ENCODE results near the gene DHDDS. TPM values are rescaled to one million over a fixed set of nuclear protein-coding genes. Genes with fewer than 3 reads are reported as not detected.
"Not testable (repeated sequence)": the region's sequence is repeated elsewhere in the genome, so short reads cannot be mapped to it uniquely, and the experiment has no call there.

DHDDS gene
- total and polyA plus RNA-seq, 5 donors, result 21.5 to 34.0 (median 29.4) TPM

GRCh38 chr1:26510711-26511110, 78.6 kb downstream of the DHDDS start:
- WGBS, result 72% methylated on average over 2 of the region's 2 CpGs
- H3K9me3 ChIP-seq (ENCODE audit: control insufficient read depth, low read length); H3K4me3 ChIP-seq (ENCODE audit: low read length); H3K27me3 ChIP-seq (ENCODE audit: control insufficient read depth, insufficient read depth); intact Hi-C loops (cut with DNase I); H3K4me1 ChIP-seq (ENCODE audit: control insufficient read depth, insufficient read depth, low read length); DNase-seq; ATAC-seq; H3K27ac ChIP-seq (ENCODE audit: low read length): not testable (repeated sequence)

DNA sequence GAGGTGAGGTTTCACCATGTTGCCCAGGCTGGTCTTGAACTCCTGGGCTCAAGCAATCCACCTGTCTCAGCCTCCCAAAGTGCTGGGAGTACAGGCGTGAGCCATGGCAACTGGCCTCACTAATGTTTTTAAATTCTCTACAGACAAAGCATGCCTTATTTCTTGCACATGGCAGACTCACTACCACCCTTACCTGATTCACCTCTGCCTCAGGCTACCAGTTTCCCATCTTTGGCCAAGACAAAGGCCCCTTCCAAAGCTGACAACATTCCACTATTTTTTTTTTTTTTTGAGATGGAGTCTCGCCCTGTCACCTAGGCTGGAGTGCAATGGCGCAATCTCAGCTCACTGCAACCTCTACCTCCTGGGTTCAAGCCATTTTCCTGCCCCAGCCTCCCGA, 83.7 kb downstream of the DHDDS start:
- ATAC-seq; H3K9me3 ChIP-seq (ENCODE audit: control insufficient read depth, low read length); intact Hi-C loops (cut with DNase I); H3K27ac ChIP-seq (ENCODE audit: low read length); H3K4me1 ChIP-seq (ENCODE audit: control insufficient read depth, insufficient read depth, low read length); DNase-seq; H3K27me3 ChIP-seq (ENCODE audit: control insufficient read depth, insufficient read depth); H3K4me3 ChIP-seq (ENCODE audit: low read length): not testable (repeated sequence)
- WGBS, result 88% methylated on average over 4 of the region's 4 CpGs

DNA sequence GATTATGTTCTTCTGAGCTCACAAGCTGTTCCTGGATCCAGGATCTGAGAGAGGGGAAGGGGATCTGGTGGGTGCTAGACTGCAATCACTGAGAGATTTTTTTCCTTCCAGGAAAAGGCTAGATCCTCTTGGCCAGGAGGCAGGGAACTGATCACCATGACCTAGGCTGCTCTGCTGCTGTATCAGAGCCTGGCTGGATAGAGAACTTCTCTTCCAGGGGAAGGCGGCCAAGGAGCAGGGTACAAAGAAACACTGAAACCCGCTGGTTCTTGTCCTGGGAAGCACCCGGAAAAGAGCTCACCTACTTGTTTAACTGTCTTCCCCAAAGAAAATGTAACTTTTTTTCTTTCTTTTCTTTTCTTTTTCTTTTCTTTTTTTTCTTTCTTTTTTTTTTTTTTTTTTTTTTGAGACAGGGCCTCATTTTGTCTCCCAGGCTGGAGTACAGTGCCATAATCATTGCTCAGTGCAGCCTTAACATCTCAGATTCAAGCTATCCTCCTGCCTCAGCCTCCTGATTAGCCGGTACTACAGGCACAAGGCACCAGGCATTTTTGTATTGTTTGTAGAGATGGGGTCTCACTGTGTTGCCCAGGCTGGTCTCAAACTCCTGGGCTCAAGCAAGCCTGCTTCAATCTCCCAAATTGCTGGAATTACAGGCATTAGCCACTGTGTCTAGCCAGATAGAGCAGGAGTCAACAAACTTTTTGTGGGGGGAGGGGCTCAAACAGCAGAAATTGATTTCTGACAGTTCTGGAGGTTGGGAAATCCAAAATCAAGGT, 85.1 kb downstream of the DHDDS start:
- no peaks in the 10 kb centered on the region for H3K4me1 ChIP-seq (ENCODE audit: control insufficient read depth, insufficient read depth, low read length)
- no peak for ATAC-seq
- 86% methylated on average over 4 of the region's 4 CpGs for WGBS
- H3K27me3 ChIP-seq (ENCODE audit: control insufficient read depth, insufficient read depth), result no peaks in the 10 kb centered on the region
- no peak overlapping the region for H3K4me3 ChIP-seq (ENCODE audit: low read length)
- no peak for DNase-seq
- no peaks in the 10 kb centered on the region for H3K9me3 ChIP-seq (ENCODE audit: control insufficient read depth, low read length)
- H3K27ac ChIP-seq (ENCODE audit: low read length), result no peak overlapping the region
- intact Hi-C loops (cut with DNase I), result no loop called here

DNA sequence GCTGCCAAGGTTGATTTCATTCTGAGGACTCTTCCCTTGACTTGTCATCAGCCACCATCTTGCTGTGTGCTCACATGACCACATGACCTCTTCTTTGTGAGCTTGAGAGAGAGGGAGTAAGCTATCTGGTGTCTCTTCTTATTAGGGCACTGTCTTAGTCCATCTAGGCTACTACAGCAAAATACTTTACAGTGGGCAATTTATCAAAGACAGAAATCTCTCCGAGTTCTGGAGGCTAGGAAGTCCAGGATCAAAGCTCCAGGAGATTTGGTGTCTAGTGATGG, 85.6 kb downstream of the DHDDS start:
- WGBS, result 84% methylated on average over 1 of the region's 1 CpG
- DNase-seq, result no peak
- Histone ChIP-seq H3K27ac (ENCODE audit: low read length) (no peak overlapping the region), H3K27me3 (ENCODE audit: control insufficient read depth, insufficient read depth) (no peaks in the 10 kb centered on the region), H3K4me3 (ENCODE audit: low read length) (no peak overlapping the region), H3K4me1 (ENCODE audit: control insufficient read depth, insufficient read depth, low read length) (no peaks in the 10 kb centered on the region), H3K9me3 (ENCODE audit: control insufficient read depth, low read length) (no peaks in the 10 kb centered on the region)
- no peak for ATAC-seq
- intact Hi-C loops (cut with DNase I), result no loop called here

GRCh38 chr1:26518355-26518754, 86.2 kb downstream of the DHDDS start:
- Histone ChIP-seq H3K27me3 (ENCODE audit: control insufficient read depth, insufficient read depth) (no peaks in the 10 kb centered on the region), H3K4me1 (ENCODE audit: control insufficient read depth, insufficient read depth, low read length) (no peaks in the 10 kb centered on the region), H3K9me3 (ENCODE audit: control insufficient read depth, low read length) (no peaks in the 10 kb centered on the region), H3K27ac (ENCODE audit: low read length) (no peak overlapping the region), H3K4me3 (ENCODE audit: low read length) (no peak overlapping the region)
- WGBS, result 84% methylated on average over 6 of the region's 6 CpGs
- no peak for ATAC-seq
- intact Hi-C loops (cut with DNase I), result no loop called here
- no peak for DNase-seq

- no peaks in the 10 kb centered on the region for H3K9me3 ChIP-seq (ENCODE audit: control insufficient read depth, low read length)
- H3K27me3 ChIP-seq (ENCODE audit: control insufficient read depth, insufficient read depth), result no peaks in the 10 kb centered on the region
- H3K27ac ChIP-seq (ENCODE audit: low read length), result no peak overlapping the region
- 82% methylated on average over 5 of the region's 5 CpGs for WGBS
- no peak overlapping the region for H3K4me3 ChIP-seq (ENCODE audit: low read length)
- DNase-seq (no peak), ATAC-seq (no peak)
- H3K4me1 ChIP-seq (ENCODE audit: control insufficient read depth, insufficient read depth, low read length), result no peaks in the 10 kb centered on the region
- intact Hi-C loops (cut with DNase I), result no loop called here
Observed at GRCh38 chr1:26520339-26520738, 88.2 kb downstream of the DHDDS start.

Other genes starting within 250 kb of the DHDDS start
- not detected for gene CATSPER4, start 241.7 kb upstream of the DHDDS start, total RNA-seq
- not detected for gene CATSPER4, start 241.7 kb upstream of the DHDDS start, polyA plus RNA-seq
- 10 to 100 TPM; 18.9 to 56.2 (median 32.9) TPM for gene CEP85, start 198.1 kb upstream of the DHDDS start, total RNA-seq
- 20.7 TPM for gene CEP85, start 198.1 kb upstream of the DHDDS start, polyA plus RNA-seq
- gene SH3BGRL3, start 152.2 kb upstream of the DHDDS start, total RNA-seq, result 10 to 100 TPM; 28.9 to 71.3 (median 51.1) TPM
- gene SH3BGRL3, start 152.2 kb upstream of the DHDDS start, polyA plus RNA-seq, result 41.9 TPM
- 10 to 100 TPM; 13.7 to 18.5 (median 16.0) TPM for gene UBXN11, start 125.7 kb upstream of the DHDDS start, total RNA-seq
- gene UBXN11, start 125.7 kb upstream of the DHDDS start, polyA plus RNA-seq, result 13.3 TPM
- 1 to 10 TPM; 1.8 to 5.7 (median 4.1) TPM for gene CD52, start 114.4 kb upstream of the DHDDS start, total RNA-seq
- gene CD52, start 114.4 kb upstream of the DHDDS start, polyA plus RNA-seq, result 4.5 TPM
- gene CRYBG2, start 78.2 kb upstream of the DHDDS start, total RNA-seq, result not detected
- not detected for gene CRYBG2, start 78.2 kb upstream of the DHDDS start, polyA plus RNA-seq
- under 1 TPM in 1 of 4 donors, not detected in 3; 0.23 TPM for gene ZNF683, start 59.6 kb upstream of the DHDDS start, total RNA-seq
- not detected for gene ZNF683, start 59.6 kb upstream of the DHDDS start, polyA plus RNA-seq
- gene LIN28A, start 21.5 kb upstream of the DHDDS start, total RNA-seq, result not detected
- gene LIN28A, start 21.5 kb upstream of the DHDDS start, polyA plus RNA-seq, result not detected
- 100 to 1,000 TPM; 125 to 176 (median 136) TPM for gene HMGN2, start 40.1 kb downstream of the DHDDS start, total RNA-seq
- gene HMGN2, start 40.1 kb downstream of the DHDDS start, polyA plus RNA-seq, result 152 TPM
- gene RPS6KA1, start 97.4 kb downstream of the DHDDS start, total RNA-seq, result 1 to 10 TPM; 2.7 to 7.0 (median 5.6) TPM
- 2.0 TPM for gene RPS6KA1, start 97.4 kb downstream of the DHDDS start, polyA plus RNA-seq